22Rv1 (cell line): ENCODE data around the gene ZBTB34.

Experiments
- H3K27ac ChIP-seq: fragments of 450-650 bp; 2 replicates; pipeline ENCODE4 v1.5.1; 2017
- CTCF ChIP-seq: fragments of 450-650 bp; IDR thresholded peaks from 2 replicates; pipeline ENCODE4 v1.5.1; 2017; ENCODE audit warnings: mild to moderate bottlenecking
- ZFX ChIP-seq: fragments of 450-650 bp; IDR thresholded peaks from 2 replicates; pipeline ENCODE4 v1.6.1; 2017; ENCODE audit warnings: antibody characterized with exemption, borderline replicate concordance

Gene ZBTB34

GRCh38 chr9:126919193-126919592 lies 58.8 kb downstream of the ZBTB34 start:
- TF ChIP-seq CTCF (no peak), ZFX (no peak)
- H3K27ac ChIP-seq = no peak overlapping the region

GRCh38 chr9:126925876-126926275 lies 65.4 kb downstream of the ZBTB34 start:
- TF ChIP-seq CTCF (no peak), ZFX (no peak)
- H3K27ac ChIP-seq = no peak overlapping the region

- no peak overlapping the region for H3K27ac ChIP-seq
- TF ChIP-seq CTCF (no peak), ZFX (no peak)
Observed at GRCh38 chr9:126926364-126926763, 65.9 kb downstream of the ZBTB34 start.

GRCh38 chr9:126927419-126927818 lies 67.0 kb downstream of the ZBTB34 start:
- TF ChIP-seq ZFX (no peak), CTCF (no peak)
- no peak overlapping the region for H3K27ac ChIP-seq

GRCh38 chr9:126932871-126933321 lies 72.5 kb downstream of the ZBTB34 start:
- no peak overlapping the region for H3K27ac ChIP-seq
- TF ChIP-seq ZFX (no peak), CTCF (no peak)

- H3K27ac ChIP-seq = no peak overlapping the region
- TF ChIP-seq ZFX = no peak
- no peak for TF ChIP-seq CTCF
Observed at GRCh38 chr9:126933334-126933980, 73.0 kb downstream of the ZBTB34 start.

- TF ChIP-seq ZFX (no peak), CTCF (no peak)
Observed at GRCh38 chr9:126934441-126934840, 74.0 kb downstream of the ZBTB34 start.

More at GRCh38 chr9:126934441-126934840, 74.0 kb downstream of the ZBTB34 start:
- no peak overlapping the region for H3K27ac ChIP-seq
